Measurements from ENCODE around the gene FLVCR2. TPM values are rescaled to one million over a fixed set of nuclear protein-coding genes. Genes with fewer than 3 reads are reported as not detected.

FLVCR2 gene
- total RNA-seq, 2 experiments from 2014 or later, result 0.71 to 2.3 TPM

GRCh38 chr14:75658957-75659356 is 80.5 kb downstream of the FLVCR2 start:
- ChIA-PET CTCF (interaction anchor here (3.3 to 5.8 kb wide), 2 partner anchors 81 to 82 kb away, joined by 14 to 47 read pairs; partner anchors contain the start of gene FLVCR2), POLR2A (no interaction called here)
- H3K27ac Mint-ChIP-seq, result peak overlapping the region; percentile 58
- H3K4me3 ChIP-seq (ENCODE audit: low read length), result no peak overlapping the region
- H3K9me3 ChIP-seq (ENCODE audit: control insufficient read depth in 1 of 2, insufficient read depth in 1 of 2, low read length in 2 of 2), result no peaks in the 10 kb centered on the region
- no peak for DNase-seq
- no peak for ATAC-seq (ENCODE audit: poor library complexity)
- H3K27me3 Mint-ChIP-seq, result no peaks in the 10 kb centered on the region
- H3K4me3 Mint-ChIP-seq, result peak overlapping the region; percentile 43
- H3K4me1 ChIP-seq (ENCODE audit: insufficient read depth, low read length), result peaks cover 18% of the 10 kb centered on the region
- H3K36me3 ChIP-seq (ENCODE audit: insufficient read depth, low read length), result peaks cover 43% of the 10 kb centered on the region
- H3K27ac ChIP-seq (ENCODE audit: low read depth in 1 of 2, low read length in 2 of 2), result no peak overlapping the region
- TF ChIP-seq CTCF (IDR thresholded peaks at IDR 0.05), result no peak
- intact Hi-C loops (cut with DNase I, micrococcal nuclease), result loop anchor here (5.0 to 10.0 kb wide), 4 partner anchors 137 to 1167 kb away; partner anchors contain the start of genes BATF (in 1 of the 2), GPATCH2L (in 1 of the 2), ISCA2 (in 1 of the 2) and NPC2 (in 1 of the 2)
- no peaks in the 10 kb centered on the region for H3K27me3 ChIP-seq (ENCODE audit: control insufficient read depth in 1 of 2, insufficient read depth in 2 of 2, low read length in 2 of 2)
- H3K4me1 Mint-ChIP-seq (ENCODE audit: low read depth), result peaks cover 50% of the 10 kb centered on the region
- no peaks in the 10 kb centered on the region for H3K9me3 Mint-ChIP-seq
- peaks cover 47% of the 10 kb centered on the region for H3K36me3 Mint-ChIP-seq (ENCODE audit: low read depth)

- no peaks in the 10 kb centered on the region for H3K27me3 ChIP-seq (ENCODE audit: control insufficient read depth in 1 of 2, insufficient read depth in 2 of 2, low read length in 2 of 2)
- H3K4me3 ChIP-seq (ENCODE audit: low read length), result peak overlapping the region; percentile 96
- no peak for TF ChIP-seq CTCF (IDR thresholded peaks at IDR 0.05)
- no peaks in the 10 kb centered on the region for H3K27me3 Mint-ChIP-seq
- H3K4me3 Mint-ChIP-seq, result peak overlapping the region; percentile 95
- H3K9me3 Mint-ChIP-seq, result no peaks in the 10 kb centered on the region
- peaks cover 16% of the 10 kb centered on the region for H3K4me1 ChIP-seq (ENCODE audit: insufficient read depth, low read length)
- peaks cover 45% of the 10 kb centered on the region for H3K36me3 Mint-ChIP-seq (ENCODE audit: low read depth)
- intact Hi-C loops (cut with DNase I, micrococcal nuclease), result loop anchor here (5.0 to 10.0 kb wide), 2 partner anchors 533 to 945 kb away; partner anchors contain the start of genes AREL1 (in 1 of the 2), FCF1 (in 1 of the 2) and NEK9 (in 1 of the 2)
- H3K27ac ChIP-seq (ENCODE audit: low read depth in 1 of 2, low read length in 2 of 2), result peak overlapping the region; percentile 87 to 91
- ATAC-seq (ENCODE audit: poor library complexity), result no peak
- peak overlapping the region; percentile 91 for H3K27ac Mint-ChIP-seq
- peaks cover 47% of the 10 kb centered on the region for H3K4me1 Mint-ChIP-seq (ENCODE audit: low read depth)
- ChIA-PET CTCF (interaction anchor here (0.6 to 3.3 kb wide), 4 partner anchors 83 to 1403 kb away, joined by 3 to 14 read pairs (median 4); partner anchors contain the start of gene TGFB3), POLR2A (interaction anchor here (0.9 to 1.6 kb wide), 6 partner anchors 11 to 413 kb away, joined by 3 to 10 read pairs (median 4); partner anchors contain the start of genes BATF and FLVCR2)
- H3K9me3 ChIP-seq (ENCODE audit: control insufficient read depth in 1 of 2, insufficient read depth in 1 of 2, low read length in 2 of 2), result no peaks in the 10 kb centered on the region
- H3K36me3 ChIP-seq (ENCODE audit: insufficient read depth, low read length), result peaks cover 43% of the 10 kb centered on the region
- no peak for DNase-seq
These were observed 81.8 kb downstream of the FLVCR2 start for GRCh38 chr14:75660238-75660629.

- H3K9me3 ChIP-seq (ENCODE audit: control insufficient read depth in 1 of 2, insufficient read depth in 1 of 2, low read length in 2 of 2), result no peaks in the 10 kb centered on the region
- peaks cover 38% of the 10 kb centered on the region for H3K36me3 ChIP-seq (ENCODE audit: insufficient read depth, low read length)
- CTCF ChIA-PET, result interaction anchor here (1.0 to 3.3 kb wide), 4 partner anchors 83 to 384 kb away, joined by 3 to 14 read pairs (median 4); partner anchors contain the start of gene TGFB3
- POLR2A ChIA-PET, result interaction anchor here (0.6 to 1.6 kb wide), 9 partner anchors 12 to 534 kb away, joined by 3 to 10 read pairs (median 4); partner anchors contain the start of genes BATF, FLVCR2, GPATCH2L and IFT43
- Mint-ChIP-seq H3K36me3 (ENCODE audit: low read depth) (peaks cover 41% of the 10 kb centered on the region), H3K4me1 (ENCODE audit: low read depth) (peaks cover 47% of the 10 kb centered on the region), H3K9me3 (no peaks in the 10 kb centered on the region), H3K27me3 (no peaks in the 10 kb centered on the region), H3K27ac (peak within 1 kb of the TSS; percentile 91), H3K4me3 (peak within 1 kb of the TSS; percentile 95)
- peak within 1 kb of the TSS; percentile 87 to 91 for H3K27ac ChIP-seq (ENCODE audit: low read depth in 1 of 2, low read length in 2 of 2)
- no peaks in the 10 kb centered on the region for H3K27me3 ChIP-seq (ENCODE audit: control insufficient read depth in 1 of 2, insufficient read depth in 2 of 2, low read length in 2 of 2)
- DNase-seq (peak; percentile 93 to 99 (median 96)), ATAC-seq (ENCODE audit: poor library complexity) (peak; percentile 93)
- no peak for TF ChIP-seq CTCF (IDR thresholded peaks at IDR 0.05)
- intact Hi-C loops (cut with DNase I, micrococcal nuclease), result loop anchor here (5.0 to 10.0 kb wide), 2 partner anchors 534 to 946 kb away; partner anchors contain the start of genes AREL1 (in 1 of the 2), FCF1 (in 1 of the 2) and NEK9 (in 1 of the 2)
- H3K4me1 ChIP-seq (ENCODE audit: insufficient read depth, low read length), result peaks cover 16% of the 10 kb centered on the region
- peak within 1 kb of the TSS; percentile 96 for H3K4me3 ChIP-seq (ENCODE audit: low read length)
These were observed 82.4 kb downstream of the FLVCR2 start, which contains the start of the genes ERG28 and TTLL5 for GRCh38 chr14:75660630-75661498. Gene ERG28 (minus strand): TSS chr14:75660876. CDS start chr14:75657502, 3,374 bp downstream. Gene TTLL5 (plus strand): TSS chr14:75661246. CDS start chr14:75663150, 1,904 bp downstream.
